NCI-H82 treated with DMSO at 0.1 percent for 48 hours (cell line): ENCODE results near the gene HYI.
A peak's percentile ranks its signal among the peaks of the same experiment; 100 is the strongest.

Experiments
- DNase-seq: peaks from one replicate; lab custom pipeline; 2025; ENCODE audit not compliant: unreplicated experiment; lab: John Stamatoyannopoulos, UW

The HYI gene

DNA sequence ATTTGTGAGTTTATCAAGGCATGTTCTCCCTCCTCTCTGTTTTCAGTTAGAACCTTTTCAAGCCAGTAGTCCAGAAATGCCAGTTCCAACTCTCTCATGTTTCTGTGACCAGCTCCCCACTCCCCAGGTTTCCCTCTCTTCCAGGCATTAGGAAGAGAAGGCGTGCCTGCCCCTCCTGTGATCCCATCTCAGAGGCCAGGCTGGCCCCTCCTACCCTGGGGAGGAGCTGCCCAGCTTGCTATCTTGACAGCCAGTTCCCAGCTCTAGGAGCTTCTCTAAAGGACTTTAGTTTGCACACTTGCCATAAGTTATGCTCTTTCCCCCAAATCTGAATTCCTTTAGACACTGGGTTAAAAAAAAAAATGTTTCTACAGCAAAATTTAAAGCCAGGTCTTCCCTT lies 8.9 kb downstream of the HYI start:
- DNase-seq = no peak

DNA sequence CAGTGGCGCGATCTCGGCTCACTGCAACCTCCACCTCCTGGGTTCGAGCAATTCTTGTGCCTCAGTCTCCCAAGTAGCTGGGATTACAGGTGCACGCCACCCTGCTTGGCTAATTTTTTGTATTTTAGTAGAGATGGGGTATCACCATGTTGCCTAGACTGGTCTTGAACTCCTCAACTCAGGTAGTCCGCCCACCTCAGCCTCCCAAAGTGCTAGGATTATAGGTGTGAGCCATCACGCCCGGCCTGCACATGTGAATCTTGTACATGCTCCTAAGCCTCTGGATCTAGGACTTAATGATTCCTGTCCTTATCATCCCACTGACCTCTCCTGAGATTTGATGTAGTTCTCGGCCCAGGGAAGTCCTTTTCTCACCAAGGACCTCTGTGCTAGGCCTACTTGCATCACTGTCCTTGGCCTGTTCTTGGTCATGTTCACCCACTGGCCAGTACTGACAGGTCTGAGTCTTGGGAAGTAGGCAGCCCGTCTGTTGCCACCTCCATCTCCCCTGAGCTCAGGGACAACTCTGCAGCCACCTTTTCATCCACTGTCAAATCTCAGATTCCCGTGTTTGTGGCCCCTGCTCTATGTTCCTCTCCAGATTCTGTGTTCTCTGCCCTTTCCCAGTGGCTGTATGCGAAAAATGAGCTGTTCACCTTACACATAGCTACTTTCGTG lies 9.4 kb downstream of the HYI start:
- DNase-seq = no peak

DNA sequence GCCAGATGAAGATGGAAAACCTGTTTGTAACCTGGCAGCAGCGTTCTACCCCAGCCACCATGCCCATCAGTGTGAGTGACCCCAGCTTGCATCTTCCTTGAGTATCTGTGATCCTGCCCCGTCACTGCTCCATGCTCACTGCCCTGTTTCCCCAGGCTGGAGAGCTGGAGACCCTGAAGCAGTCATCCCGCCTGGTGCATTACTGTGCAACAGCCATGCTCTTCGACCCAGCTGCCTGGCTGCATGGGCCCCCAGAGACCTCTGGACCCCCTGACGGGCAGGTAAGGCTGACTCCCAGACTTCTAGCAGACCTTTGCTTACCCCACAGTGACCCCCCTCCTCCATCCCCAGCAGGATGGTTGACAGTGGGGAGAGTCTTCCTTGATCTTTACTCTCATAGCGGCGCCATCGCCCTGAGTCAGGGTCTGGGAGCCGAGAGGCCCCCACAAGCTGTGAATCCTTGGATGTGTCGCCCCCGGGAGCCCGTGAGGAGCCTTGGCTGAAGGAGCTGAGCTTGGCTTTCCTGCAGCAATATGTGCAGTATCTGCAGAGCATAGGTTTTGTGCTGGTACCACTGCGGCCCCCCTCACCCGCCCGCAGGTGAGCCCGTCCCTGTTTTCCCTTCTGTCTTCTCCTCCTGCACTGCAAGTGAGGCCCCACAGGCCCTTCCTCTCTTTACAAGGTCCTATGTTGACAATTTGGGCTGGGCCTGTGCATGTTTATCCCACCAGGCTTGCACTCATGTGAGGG lies 10.4 kb downstream of the HYI start:
- DNase-seq = no peak

- DNase-seq = no peak
Observed at GRCh38 chr1:43442756-43443155, 11.0 kb downstream of the HYI start.

GRCh38 chr1:43441894-43442637 lies 11.7 kb downstream of the HYI start:
- DNase-seq = no peak

DNA sequence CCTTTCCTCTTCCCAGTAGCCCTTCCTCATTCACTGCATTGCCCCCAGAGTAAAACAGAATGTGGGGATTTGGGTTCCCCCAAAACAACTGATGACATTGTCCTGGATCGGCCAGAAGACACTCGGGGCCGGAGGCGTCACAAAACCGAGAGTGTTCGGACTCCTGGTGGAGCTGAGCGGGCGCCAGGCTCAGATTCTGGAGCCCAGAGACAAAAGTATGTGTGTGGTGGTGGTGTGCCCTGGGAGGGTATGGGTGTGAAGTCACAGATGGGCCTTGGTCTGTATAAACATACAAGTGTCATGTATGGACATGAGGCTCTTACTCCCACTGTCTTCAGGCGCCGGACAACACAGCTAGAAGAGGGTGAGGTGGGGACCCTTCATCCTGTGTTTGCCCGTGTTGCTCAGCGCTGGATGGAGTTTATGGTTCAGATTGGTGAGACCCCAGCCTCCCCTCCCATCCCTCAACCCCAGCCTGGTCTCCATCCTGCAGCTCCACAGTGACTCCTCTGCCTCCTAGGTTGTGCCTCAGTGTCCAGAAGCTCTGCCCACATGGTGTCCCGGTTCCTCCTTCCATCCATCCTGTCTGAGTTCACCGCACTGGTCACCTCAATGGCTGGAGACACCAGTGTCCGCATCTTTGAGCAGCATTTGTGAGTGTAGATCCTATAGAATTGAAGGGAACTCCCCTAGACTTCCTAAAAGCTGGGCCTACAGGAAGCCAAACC lies 12.4 kb downstream of the HYI start:
- no peak for DNase-seq

- no peak for DNase-seq
Observed at GRCh38 chr1:43440358-43440757, 13.4 kb downstream of the HYI start.

GRCh38 chr1:43439781-43440180 lies 13.9 kb downstream of the HYI start:
- no peak for DNase-seq

GRCh38 chr1:43438953-43439581 lies 14.7 kb downstream of the HYI start:
- no peak for DNase-seq

GRCh38 chr1:43438576-43438952 lies 15.2 kb downstream of the HYI start:
- no peak for DNase-seq

- DNase-seq = no peak
Observed at GRCh38 chr1:43438006-43438405, 15.7 kb downstream of the HYI start.

GRCh38 chr1:43437031-43437973 lies 16.4 kb downstream of the HYI start:
- no peak for DNase-seq

DNA sequence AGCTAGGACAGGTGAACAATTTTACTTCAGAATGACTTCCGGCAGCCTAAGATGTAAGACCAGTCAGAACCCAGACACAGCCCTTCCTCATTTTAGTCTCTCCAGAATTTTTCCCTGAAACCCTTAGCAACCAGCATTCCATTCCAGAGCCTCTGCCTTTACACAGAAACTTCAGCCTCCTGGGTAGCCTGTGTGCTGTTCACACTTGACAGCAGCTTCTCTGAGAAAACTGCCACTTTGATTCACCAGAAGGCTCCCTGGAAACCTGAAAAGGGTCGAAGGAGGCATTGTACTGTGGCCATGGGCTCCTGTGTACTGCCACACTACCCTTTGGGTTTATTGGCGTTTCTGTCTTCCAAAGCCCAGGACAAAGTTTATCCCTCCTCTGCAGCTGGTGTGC lies 17.4 kb downstream of the HYI start:
- no peak for DNase-seq

DNA sequence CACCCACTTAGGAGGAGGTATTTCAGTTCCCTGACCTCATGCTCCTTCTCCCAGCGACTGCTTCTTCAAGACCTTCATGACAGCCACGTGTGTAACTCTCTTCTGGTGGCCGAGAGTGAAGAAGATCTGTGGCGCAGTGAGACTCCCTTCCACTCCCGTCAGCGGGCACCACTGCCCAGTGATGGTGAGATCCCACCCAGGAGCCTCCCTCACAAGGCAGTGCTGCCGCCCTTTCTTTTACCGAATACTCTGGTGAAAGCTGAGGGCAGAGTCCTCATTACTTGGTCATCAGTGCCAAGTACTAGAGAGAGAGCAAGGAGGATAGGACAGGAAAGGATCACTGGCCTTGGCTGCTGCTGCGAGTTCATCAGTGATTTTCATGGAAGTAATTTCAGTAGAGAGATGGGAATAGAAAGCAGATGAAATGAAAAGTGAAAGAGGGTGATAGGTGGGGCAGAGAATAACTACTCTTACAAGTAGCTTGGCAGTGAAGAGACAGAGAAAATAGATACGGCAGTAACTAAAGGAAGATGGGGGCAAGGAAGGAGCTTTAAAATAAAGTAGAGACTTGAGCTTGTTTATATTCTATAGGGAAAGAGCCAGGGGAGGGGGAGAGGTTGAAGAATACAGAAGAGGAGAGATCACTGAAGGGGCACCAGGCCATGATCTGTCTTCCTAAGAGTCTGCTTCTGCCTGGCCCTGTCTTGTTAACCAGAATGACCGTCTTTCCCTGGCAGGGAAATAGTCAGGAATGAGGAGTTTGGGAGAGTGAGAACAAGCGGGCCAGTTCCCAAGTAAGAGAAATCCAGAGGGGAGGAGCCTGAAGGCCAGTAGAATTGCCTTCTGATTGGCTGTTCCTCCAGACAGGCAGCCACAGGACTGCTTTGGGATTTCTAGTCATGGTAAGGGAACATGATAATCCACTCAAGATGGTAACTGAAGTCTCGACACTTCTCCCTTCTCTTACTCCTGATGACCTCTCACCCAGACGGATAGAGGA lies 18.3 kb downstream of the HYI start:
- DNase-seq = peak; percentile 35

- no peak for DNase-seq
Observed at GRCh38 chr1:43434256-43434655, 19.5 kb downstream of the HYI start.

DNA sequence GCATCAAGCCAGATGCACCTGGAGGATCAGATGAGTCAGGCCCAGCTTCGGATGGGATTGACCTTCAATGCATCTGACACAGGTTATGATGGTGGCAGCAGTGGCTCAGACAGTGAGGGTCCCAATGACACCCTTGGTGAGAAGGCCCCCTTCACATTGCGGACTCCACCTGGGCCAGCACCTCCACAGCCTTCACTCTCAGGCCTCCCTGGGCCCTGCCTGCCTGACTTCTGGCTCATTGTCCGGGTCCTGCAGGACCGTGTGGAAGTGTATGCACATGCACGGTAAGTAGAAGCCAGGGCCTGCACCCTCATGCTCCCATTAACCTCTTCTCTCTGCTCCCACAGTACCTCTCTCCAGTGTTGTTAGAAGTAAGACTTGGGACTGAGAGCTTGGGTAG lies 20.8 kb downstream of the HYI start:
- no peak for DNase-seq

DNA sequence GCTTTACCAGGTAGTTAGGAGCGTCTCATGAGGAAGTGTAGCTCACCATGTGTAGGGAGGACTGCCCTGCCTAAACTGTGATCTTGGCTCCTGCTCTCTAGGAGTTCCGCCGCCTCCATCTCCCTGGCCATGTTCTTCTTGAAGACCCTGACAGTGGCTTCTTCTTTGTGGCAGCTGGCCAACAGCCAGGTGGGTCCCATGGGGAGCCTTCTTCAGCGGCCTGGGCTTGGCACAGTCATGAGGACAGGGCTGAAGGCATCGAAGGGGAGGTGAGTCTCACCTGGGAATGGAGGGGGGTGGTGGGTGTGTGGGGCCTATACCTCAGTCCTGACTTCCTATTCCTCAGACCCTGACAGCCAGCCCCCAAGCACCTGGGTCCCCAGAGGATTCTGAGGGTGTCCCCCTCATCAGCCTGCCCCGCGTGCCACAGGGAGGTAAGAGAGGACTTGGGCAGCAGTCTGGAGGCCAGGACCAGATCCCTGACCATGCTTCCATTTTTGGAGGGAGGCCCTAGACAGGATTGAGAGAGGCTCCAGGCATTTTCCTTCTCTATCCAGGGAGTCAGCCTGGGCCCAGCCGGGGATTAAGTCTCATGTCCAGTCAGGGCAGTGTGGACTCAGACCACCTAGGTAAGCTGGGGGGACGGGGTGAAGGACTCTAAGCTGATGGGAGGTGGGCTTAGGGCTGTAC lies 21.4 kb downstream of the HYI start:
- DNase-seq = no peak

DNA sequence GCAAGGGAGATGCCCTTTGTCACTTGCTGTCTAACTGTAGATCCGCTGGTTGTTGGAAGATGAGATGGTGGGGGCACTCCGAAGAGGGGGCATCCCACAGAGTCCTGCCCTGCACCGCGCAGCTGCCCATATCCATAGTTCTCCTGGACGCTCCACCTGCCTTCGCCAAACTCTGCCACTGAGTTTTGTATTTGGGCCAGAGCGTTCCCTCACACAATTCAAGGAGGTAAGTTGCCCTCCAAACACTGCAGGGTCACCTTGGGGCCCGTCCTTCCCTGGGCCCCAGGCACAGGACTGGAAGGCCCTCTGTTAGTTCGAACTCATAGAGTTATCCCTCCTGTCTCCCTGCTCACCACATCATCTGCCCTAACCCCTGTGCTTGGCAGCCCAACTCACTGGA lies 22.1 kb downstream of the HYI start:
- no peak for DNase-seq
